ENCODE measurements around the gene SLU7. TPM values are rescaled to one million over a fixed set of nuclear protein-coding genes. Genes with fewer than 3 reads are reported as not detected.

SLU7 gene
- total RNA-seq, 4 donors from 2014 or later, result 43.5 to 82.0 (median 69.5) TPM

GRCh38 chr5:160353379-160353778, 65.5 kb downstream of the SLU7 start:
- no peak overlapping the region for H3K4me3 ChIP-seq
- no peak for DNase-seq (ENCODE audit: extremely low spot score)
- intact Hi-C loops (cut with DNase I), result no loop called here
- TF ChIP-seq POLR2A (IDR thresholded peaks at IDR 0.05; ENCODE audit: low read depth) (no peak), EP300 (IDR thresholded peaks at IDR 0.05) (no peak), POLR2AphosphoS5 (IDR thresholded peaks at IDR 0.05) (no peak), CTCF (IDR thresholded peaks at IDR 0.05) (no peak)
- peaks cover 0 to 13% (median 0%) of the 10 kb centered on the region in 4 donors for H3K36me3 ChIP-seq
- H3K9me3 ChIP-seq, result no peaks in the 10 kb centered on the region
- 61% methylated on average over 8 of the region's 8 CpGs for WGBS
- H3K4me1 ChIP-seq, result peaks cover 17 to 31% (median 24%) of the 10 kb centered on the region in 4 donors
- H3K27me3 ChIP-seq, result no peaks in the 10 kb centered on the region
- peak overlapping the region in 1 of 4 donors; percentile 50 for H3K27ac ChIP-seq (replicated peaks in 1 of 4)

GRCh38 chr5:160352308-160352707, 66.6 kb downstream of the SLU7 start:
- H3K4me3 ChIP-seq, result no peak overlapping the region
- intact Hi-C loops (cut with DNase I), result no loop called here
- no peaks in the 10 kb centered on the region for H3K9me3 ChIP-seq
- no peaks in the 10 kb centered on the region for H3K27me3 ChIP-seq
- peaks cover 0 to 13% (median 0%) of the 10 kb centered on the region in 4 donors for H3K36me3 ChIP-seq
- 98% methylated on average over 4 of the region's 4 CpGs for WGBS
- no peak for DNase-seq (ENCODE audit: extremely low spot score)
- peaks cover 7 to 20% (median 14%) of the 10 kb centered on the region in 4 donors for H3K4me1 ChIP-seq
- H3K27ac ChIP-seq (replicated peaks in 1 of 4), result no peak overlapping the region
- TF ChIP-seq POLR2AphosphoS5 (IDR thresholded peaks at IDR 0.05) (no peak), POLR2A (IDR thresholded peaks at IDR 0.05; ENCODE audit: low read depth) (no peak), EP300 (IDR thresholded peaks at IDR 0.05) (no peak), CTCF (IDR thresholded peaks at IDR 0.05) (no peak)

Other genes with a start within 250 kb of the SLU7 start
- gene FABP6, start 189.6 kb downstream of the SLU7 start, total RNA-seq, result not detected
- gene CCNJL, start 106.5 kb downstream of the SLU7 start, total RNA-seq, result 1 to 10 TPM in 3 of 4 donors, under 1 TPM in 1; 0.83 to 2.5 (median 1.3) TPM
- 1 to 10 TPM; 1.3 to 2.9 (median 2.5) TPM for gene C1QTNF2, start 48.5 kb downstream of the SLU7 start, total RNA-seq
- 1 to 10 TPM; 3.0 to 9.6 (median 5.8) TPM for gene FAM200C, start 19.0 kb downstream of the SLU7 start, total RNA-seq
- gene PTTG1, start 2.8 kb upstream of the SLU7 start, total RNA-seq, result 1 to 10 TPM in 3 of 4 donors, not detected in 1; 2.6 to 6.3 (median 5.5) TPM